Ovary (tissue), 9 donors: ENCODE results near the gene ITPR1. TPM values are rescaled to one million over a fixed set of nuclear protein-coding genes. Genes with fewer than 3 reads are reported as not detected.
A peak's percentile ranks its signal among the peaks of the same experiment; 100 is the strongest.

Experiments used
- DNase-seq, 5 donors: peaks; one replicate each; pipeline ENCODE4 v3.0.0-alpha.2; 2019 to 2020
- H3K27ac ChIP-seq, 2 donors: fragments of 200-600 bp; one replicate each; pipeline versions ENCODE4 v1.5.1 to v1.8.0; 2019 to 2022
- H3K27me3 ChIP-seq: fragments of 200-600 bp; one replicate; pipeline ENCODE4 v1.8.0; 2022
- H3K36me3 ChIP-seq: fragments of 200-600 bp; sonication (generic); one replicate; pipeline ENCODE4 v1.5.1; 2019
- H3K4me1 ChIP-seq: one replicate; pipeline ENCODE4 v1.8.1; 2013; ENCODE audit warnings: mild to moderate bottlenecking, moderate library complexity; ENCODE audit not compliant: insufficient read depth
- H3K4me3 ChIP-seq: fragments of 200-600 bp; sonication (generic); one replicate; pipeline ENCODE4 v1.5.1; 2017
- H3K9me3 ChIP-seq, 2 donors: fragments of 200-600 bp in 1 of 2; sonication (generic) in 1 of 2; one replicate each; pipeline versions ENCODE4 v1.5.1 to v1.8.1; 2013 to 2019; ENCODE audit warnings: mild to moderate bottlenecking in 1 of 2, moderate library complexity in 1 of 2
- CTCF ChIP-seq, 3 donors: fragments of 450-650 bp in 2 of 3; fragments of 200-600 bp in 1 of 3; IDR thresholded peaks; one replicate each; pipeline versions ENCODE4 v1.5.1 to v1.8.0; 2016 to 2022; ENCODE audit warnings: antibody characterized with exemption in 3 of 3, mild to moderate bottlenecking in 1 of 3
- EP300 ChIP-seq: sonication (generic); formaldehyde crosslinking; IDR thresholded peaks from one replicate; pipeline ENCODE4 v1.6.1; 2017; ENCODE audit warnings: antibody characterized with exemption
- POLR2A ChIP-seq: fragments of 450-650 bp; IDR thresholded peaks from one replicate; pipeline ENCODE4 v1.6.1; 2017; ENCODE audit warnings: antibody characterized with exemption, mild to moderate bottlenecking, moderate library complexity
- WGBS, 3 donors: extraction: QIAGEN DNeasy Blood & Tissue Kit in 1 of 3; methylation state at CpG; one replicate each; pipeline versions ENCODE4 v1.1.5 to v1.1.7; 2013 to 2017; 5-methylcytosine and 5-hydroxymethylcytosine counted together
- intact Hi-C, 4 donors: fragments of 100-400 bp; cut with DNase I; formaldehyde crosslinking; loops; one replicate each; pipeline versions ENCODE4 v1.11.0 to v1.15.1; 2022 to 2023
- polyA plus RNA-seq, 2 donors: library from polyadenylated mRNA; stranded (reverse); fragments of 200-250 nt in 1 of 2; fragments of 350-450 nt in 1 of 2; fragmentation: Illumina TruSeq in 1 of 2; extraction: RNeasy Lipid Tissue Mini Kit (QIAGEN cat#74804) in 1 of 2; gene quantifications; one replicate each; pipeline ENCODE4 v1.2.3, GENCODE V29; 2013 to 2014
- total RNA-seq, 7 donors: library from RNA; depleted of rRNA in 2 of 7; stranded (reverse); fragments of >200 nt in 2 of 7; fragmentation: NEBNext Ultra II Directional in 3 of 7; extraction: Animal tissue kit (Norgen Biotek cat#: 25700) in 3 of 7; gene quantifications; one replicate each; pipeline versions ENCODE4 v1.1.0 to v1.2.4, GENCODE V29; 2016 to 2023
- donor health status: DM: no; HTN: no; CAD: no; lungs with moderate emphysema.
- donor health status: DM: no; HTN: no; CAD: no.
- donor health status: Bipolar disorder and iron deficiency.
- donor health status: DM: yes; HTN: yes; CAD: no.
- donor health status: DM: no; HTN: no; CAD: no.
- donor health status: DM: yes; HTN: yes; CAD: no.

The ITPR1 gene
- total and polyA plus RNA-seq, 9 donors = 59.5 to 313 (median 144) TPM

- peak overlapping the region; percentile 64 to 84 for H3K27ac ChIP-seq
- 68 to 74% (median 68%) methylated on average over 17 of the region's 17 CpGs for WGBS, 3 donors
- no peaks in the 10 kb centered on the region for H3K9me3 ChIP-seq
- TF ChIP-seq EP300 = no peak
- no peak for TF ChIP-seq CTCF (IDR thresholded peaks at IDR 0.05)
- no peak for TF ChIP-seq POLR2A
- no peaks in the 10 kb centered on the region for H3K27me3 ChIP-seq
- peaks cover 21% of the 10 kb centered on the region for H3K4me1 ChIP-seq
- intact Hi-C loops = no loop called here
- no peak overlapping the region for H3K4me3 ChIP-seq
- peak in 1 of 5 donors; percentile 9 for DNase-seq
- no peaks in the 10 kb centered on the region for H3K36me3 ChIP-seq
Observed at GRCh38 chr3:4752201-4753072, 259.3 kb downstream of the ITPR1 start.

GRCh38 chr3:4753073-4753691 is 260.0 kb downstream of the ITPR1 start:
- no peaks in the 10 kb centered on the region for H3K36me3 ChIP-seq
- peaks cover 21% of the 10 kb centered on the region for H3K4me1 ChIP-seq
- H3K4me3 ChIP-seq = no peak overlapping the region
- no peaks in the 10 kb centered on the region for H3K27me3 ChIP-seq
- no peaks in the 10 kb centered on the region for H3K9me3 ChIP-seq
- DNase-seq = peak in 1 of 5 donors; percentile 21
- H3K27ac ChIP-seq = peak overlapping the region in 1 of 2 donors; percentile 84
- intact Hi-C loops = no loop called here
- 92 to 98% (median 97%) methylated on average over 15 of the region's 15 CpGs for WGBS, 3 donors
- TF ChIP-seq EP300 (no peak), CTCF (IDR thresholded peaks at IDR 0.05) (no peak), POLR2A (no peak)

GRCh38 chr3:4754180-4755086 is 261.3 kb downstream of the ITPR1 start:
- no peaks in the 10 kb centered on the region for H3K9me3 ChIP-seq
- intact Hi-C loops = no loop called here
- no peaks in the 10 kb centered on the region for H3K36me3 ChIP-seq
- H3K27me3 ChIP-seq = no peaks in the 10 kb centered on the region
- 60 to 65% (median 61%) methylated on average over 7 of the region's 7 CpGs for WGBS, 3 donors
- peaks cover 17% of the 10 kb centered on the region for H3K4me1 ChIP-seq
- DNase-seq = no peak
- no peak overlapping the region for H3K4me3 ChIP-seq
- TF ChIP-seq CTCF (IDR thresholded peaks at IDR 0.05) (no peak), EP300 (no peak), POLR2A (no peak)
- peak overlapping the region in 1 of 2 donors; percentile 18 for H3K27ac ChIP-seq

- Histone ChIP-seq H3K4me1 (peaks cover 13% of the 10 kb centered on the region), H3K4me3 (no peak overlapping the region), H3K27ac (no peak overlapping the region), H3K36me3 (no peaks in the 10 kb centered on the region), H3K9me3 (no peaks in the 10 kb centered on the region), H3K27me3 (no peaks in the 10 kb centered on the region)
- DNase-seq = no peak
- 93 to 98% (median 95%) methylated on average over 4 of the region's 4 CpGs for WGBS, 3 donors
- TF ChIP-seq EP300 (no peak), CTCF (IDR thresholded peaks at IDR 0.05) (no peak), POLR2A (no peak)
- intact Hi-C loops = no loop called here
Observed at GRCh38 chr3:4755566-4755965, 262.4 kb downstream of the ITPR1 start.
